NCI-H2029 (cell line): ENCODE data around the gene FLCN.

Experiments
- DNase-seq: peaks from one replicate; lab custom pipeline; 2025; lab: John Stamatoyannopoulos, UW

The FLCN gene

DNA sequence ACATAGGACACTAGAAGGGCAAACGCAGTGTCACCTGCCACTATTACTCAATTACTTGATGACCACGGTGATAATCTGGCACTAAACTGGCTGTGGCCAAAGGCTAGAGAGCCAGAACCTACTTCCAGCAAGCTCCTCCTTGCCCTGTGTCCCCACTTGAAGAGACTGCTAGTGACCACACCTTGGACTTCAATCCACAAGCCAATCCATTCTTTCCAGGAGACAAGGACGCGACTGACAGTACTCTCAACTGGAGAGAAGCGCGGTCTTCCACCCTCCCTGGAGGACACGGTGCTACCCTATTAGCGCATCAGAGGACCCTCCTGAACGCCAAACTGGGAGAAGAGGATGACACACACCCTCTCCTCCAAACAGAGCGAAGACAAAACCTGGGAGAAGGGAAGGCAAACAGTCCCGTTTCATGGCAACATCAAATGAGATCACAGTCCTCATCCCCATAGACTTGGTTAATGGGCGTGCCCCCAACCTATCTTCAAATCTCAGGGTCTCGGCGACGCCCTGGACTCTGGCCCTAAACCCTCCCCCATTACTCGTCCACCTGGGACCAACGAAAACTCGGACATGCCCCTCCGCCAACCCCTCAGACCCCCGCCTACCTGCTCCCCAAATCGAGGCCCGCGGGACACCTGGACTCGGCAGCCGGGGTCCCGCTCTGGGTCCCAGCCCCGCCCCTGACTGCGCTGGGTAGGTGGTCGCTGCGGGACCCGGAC, 508 bp downstream of the FLCN start:
- peak; percentile 2 for DNase-seq

DNA sequence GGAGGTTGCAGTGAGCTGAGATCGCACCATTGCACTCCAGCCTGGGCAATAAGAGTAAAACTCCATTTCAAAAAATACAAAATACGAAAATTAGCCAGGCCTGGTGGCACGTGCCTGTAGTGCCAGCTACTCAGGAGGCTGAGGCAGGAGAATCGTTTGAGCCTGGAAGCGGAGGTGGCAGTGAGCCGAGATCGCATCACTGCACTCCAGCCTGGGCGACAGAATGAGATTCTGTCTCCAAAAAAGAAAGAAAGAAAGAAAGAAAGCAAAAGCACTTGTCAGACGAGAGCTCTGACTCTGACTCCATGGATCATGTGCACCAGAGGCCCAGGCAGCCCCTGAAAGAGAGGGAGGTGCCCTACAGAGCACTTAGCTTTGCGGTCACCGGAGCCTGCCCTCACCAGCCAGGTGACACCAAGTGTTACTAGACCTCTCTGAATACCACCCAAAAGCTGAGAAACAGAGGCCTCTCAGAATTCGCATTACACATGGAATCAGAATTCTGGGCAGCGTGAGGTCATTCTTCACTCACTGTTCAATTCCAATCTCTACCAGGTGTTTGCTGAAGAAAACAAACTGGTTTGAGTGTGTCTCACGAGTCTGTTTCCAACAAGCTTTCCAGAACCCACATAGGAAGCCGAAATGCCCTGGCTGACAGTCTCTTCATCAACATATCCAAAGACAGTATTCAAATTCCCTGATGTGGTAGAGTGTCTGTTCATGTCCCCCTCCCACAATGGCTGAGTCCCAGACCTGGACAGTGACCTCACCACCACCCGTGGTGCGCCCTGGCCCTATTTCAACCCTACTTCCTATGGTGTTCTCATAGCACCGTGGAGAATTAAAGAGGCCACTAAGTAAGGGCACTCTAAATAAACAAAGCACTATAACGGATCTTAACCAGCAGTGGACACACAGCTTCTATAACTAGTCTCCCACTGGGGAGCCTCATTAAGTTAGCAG, 1.5 kb downstream of the FLCN start:
- peak; percentile 2 for DNase-seq

DNA sequence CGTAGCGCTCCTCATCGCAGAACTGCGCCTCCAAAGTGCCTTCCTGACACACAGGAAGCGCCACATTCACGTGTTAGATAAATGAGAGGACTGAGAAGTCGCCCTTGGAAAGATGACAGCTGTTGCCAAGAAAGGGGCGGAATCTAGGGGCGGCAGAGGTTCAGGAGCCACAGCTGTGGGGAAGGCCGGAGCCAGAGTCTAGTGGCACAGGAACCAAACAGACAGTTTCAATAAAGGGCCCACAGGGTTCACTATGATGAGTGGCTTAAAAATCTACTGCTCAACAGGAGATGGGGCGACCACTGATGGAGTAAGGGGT, 4.7 kb downstream of the FLCN start:
- DNase-seq, result no peak

DNA sequence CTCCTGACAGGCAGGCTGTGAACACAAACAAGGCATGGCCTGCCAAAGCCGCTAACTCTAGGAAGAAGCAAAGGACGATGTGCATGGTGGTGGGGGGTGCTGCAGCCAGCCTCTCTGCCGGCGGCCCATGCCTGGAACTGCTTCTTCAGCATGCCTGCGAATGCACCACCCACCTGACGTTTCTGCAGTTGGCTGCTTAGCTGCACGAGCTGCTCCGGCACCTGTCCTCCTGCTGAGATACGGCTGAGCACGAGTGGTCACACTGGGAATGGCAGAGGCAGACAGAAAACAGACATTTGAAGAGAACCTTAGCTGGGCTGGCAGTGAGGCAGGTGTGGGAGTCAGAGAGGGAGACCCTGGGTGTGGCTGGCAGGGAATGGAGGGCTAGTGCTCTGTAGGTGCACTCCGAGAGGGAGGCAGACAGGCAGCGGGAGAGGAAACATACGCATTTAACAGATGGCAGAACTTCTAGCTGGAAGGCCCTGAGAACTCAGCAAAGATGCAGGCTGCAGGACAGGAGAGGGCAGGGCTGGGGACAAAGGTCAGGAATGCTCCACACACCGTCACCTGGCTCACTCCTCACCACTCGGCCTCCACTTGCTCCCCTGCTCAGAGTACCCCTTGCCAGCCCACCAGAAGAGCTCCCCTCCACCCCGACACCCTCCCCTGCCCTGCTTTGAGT, 5.2 kb downstream of the FLCN start:
- DNase-seq, result no peak

DNA sequence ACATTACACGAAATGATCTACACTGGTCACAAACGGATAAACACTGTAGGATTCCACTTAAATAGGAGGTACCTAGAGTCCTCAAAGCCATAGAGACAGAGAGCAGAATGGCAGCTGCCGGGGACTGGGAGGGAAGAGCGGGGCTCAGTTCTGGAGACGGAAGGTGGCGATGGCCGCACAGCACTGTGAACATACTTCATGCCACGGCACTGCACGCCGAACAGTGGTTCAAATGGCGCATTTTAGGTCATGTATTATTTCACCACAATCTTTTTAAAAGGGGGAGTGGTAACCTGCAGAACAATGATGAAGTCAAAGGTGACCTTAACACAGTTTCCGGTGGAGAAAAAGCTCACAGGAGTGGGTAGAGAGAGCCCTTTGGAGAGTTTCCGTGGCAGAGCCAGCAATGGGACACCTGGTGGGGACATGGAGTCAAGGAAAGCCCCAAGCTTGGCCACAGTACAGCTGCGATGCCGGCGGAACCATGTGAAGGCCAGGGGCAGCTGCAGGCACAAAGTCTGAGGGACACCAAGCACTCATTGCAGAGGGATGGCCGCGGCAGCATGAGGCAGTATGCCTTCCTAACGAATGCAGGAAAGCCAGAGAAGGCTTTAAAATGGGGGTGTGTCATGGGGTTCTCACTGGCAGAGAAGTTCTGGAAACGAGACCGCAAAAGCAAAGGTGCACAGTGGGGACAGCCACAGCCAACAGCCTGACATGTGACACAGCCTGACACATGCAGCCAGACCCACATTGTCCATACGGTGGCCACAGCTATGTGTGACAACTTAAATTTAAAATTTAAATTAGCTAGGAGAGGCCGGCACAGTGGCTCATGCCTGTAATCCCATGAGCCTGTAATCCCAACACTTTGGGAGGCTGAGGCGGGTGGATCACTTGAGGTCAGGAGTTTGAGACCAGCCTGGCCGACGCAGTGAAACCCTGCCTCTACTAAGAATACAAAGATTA, 7.3 kb downstream of the FLCN start:
- no peak for DNase-seq

DNA sequence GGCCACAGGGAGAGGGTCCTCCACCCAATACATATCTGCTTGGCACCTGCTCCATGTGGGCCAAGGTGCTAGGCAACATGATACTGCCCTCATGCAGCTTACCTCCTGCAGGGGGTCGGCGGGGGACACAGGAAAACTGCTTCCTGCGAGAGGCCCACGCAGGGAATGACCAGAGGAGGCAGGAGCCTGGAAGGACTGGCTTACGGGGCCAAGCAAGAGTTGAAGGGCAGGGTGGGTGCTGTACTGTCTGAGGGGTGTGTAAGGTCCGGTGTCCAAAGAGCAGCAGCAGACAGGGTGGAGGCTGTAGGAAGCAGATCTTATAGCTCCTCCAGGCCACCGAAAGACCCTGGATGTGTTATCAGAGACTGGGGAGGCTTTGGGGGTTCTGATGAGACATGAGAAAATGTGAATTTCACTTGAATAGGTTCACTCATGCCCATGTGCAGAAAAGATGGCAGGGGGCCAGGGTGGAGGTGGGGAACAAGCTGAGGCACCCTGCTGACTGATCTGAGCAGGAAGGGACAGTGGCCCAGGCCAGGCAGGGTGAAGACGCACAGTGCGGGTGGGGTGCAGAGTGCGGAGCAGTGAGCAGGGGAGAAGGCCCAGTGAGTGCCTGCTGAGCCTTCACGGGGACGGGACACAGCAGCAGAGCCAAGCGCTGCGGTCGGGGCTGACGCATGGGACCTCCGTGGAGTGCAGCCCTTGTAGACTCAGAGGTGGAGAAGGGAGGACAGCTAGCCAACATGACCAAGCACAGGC, 8.3 kb downstream of the FLCN start:
- no peak for DNase-seq

DNA sequence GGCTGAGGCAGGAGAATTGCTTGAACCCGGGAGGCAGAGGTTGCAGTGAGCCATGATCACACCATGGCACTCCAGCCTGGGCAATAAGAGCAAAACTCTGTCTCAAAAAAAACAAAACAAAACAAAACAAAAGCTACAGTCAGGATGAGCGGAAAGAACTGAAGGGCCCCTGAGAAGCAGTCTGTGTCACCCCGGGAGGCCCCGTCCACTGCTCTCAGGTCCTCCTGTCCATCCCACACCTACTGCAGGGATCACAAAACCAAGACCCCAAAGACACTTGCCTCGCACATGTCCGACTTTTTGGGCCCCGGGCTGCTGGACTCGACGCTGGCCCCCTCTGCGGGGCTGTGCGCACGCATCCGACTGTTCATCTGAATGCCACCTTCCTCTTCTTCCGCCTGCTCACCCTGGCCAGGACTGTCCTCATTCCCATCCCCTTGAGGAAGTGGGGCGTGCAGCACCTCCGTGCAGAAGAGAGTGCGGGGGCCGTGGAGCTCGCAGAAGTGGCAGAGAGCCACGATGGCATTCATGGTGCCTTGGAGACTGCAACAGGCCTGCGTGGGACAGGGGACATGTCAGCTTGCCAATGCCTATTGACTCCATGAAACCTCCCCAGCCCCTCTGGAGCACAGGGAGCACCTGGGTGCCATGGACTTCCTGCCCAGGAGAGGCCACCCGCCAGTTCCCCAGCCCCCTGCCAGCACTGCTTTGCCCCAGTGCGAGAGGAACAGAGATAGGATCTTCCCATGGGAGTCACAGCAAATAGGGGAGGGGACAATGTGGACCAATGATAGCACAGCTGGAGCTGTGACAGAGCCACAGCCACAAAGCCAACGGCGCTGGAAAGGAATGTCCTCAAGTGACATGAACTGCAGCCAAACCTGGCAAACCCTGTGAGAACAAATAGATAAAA, 9.1 kb downstream of the FLCN start:
- peak; percentile 11 for DNase-seq

DNA sequence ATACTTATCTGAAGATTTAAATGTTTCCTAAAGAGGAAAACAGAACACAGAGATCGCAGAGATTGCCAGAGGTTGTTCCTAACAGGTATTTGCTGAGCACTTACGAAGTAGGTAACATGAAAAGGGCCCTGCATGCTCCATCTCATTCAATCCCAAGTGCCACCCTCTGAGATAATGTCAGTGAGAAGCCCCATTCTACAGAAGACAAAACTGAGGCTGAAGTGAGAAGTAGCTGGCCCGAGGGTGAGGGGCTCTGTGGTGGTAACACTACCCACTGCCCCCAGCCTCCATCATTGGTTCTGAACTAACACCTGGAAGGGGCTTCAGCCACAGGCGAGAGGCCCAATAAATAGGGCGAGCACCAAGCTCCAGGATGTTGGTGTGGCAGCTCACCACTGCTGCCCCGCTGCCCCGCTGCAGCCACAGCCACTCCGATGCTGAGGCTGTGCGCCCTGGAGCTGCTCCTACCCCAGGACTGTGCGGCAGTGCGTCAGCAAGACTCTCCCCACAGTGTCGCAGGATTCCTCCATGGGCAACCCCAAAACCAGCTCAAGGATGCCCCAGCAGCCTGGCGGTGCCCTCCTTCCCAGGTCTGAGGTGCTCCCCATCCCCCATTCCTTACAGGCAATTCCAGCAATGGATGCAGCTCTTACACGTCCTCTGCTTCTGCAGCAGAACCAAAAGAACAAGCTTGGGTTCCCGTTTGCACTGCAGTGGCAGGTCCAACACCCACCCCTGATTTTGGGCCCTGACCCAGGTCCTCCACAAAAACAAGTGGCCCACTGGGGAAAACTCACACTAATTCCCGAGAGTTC, 10.3 kb downstream of the FLCN start:
- no peak for DNase-seq

DNA sequence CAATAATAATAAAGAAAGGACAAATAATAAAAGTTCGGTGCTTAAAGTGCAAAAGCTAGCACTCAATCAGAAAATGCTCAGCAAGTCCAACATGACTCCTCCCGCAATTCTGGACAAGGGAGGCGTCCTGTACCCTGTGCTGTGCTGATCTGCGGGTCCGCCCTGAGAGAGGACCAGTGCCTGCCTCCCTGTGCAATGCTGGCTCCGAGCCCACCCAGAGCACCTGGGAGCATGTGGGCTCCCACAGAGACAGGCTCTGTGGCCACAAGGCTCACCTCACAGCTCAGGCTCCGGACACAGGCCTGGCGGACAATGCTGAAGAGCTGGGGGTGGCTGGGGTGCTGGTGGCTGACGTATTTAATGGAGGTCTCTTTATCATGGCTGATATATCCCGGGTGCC, 11.1 kb downstream of the FLCN start:
- DNase-seq, result no peak

DNA sequence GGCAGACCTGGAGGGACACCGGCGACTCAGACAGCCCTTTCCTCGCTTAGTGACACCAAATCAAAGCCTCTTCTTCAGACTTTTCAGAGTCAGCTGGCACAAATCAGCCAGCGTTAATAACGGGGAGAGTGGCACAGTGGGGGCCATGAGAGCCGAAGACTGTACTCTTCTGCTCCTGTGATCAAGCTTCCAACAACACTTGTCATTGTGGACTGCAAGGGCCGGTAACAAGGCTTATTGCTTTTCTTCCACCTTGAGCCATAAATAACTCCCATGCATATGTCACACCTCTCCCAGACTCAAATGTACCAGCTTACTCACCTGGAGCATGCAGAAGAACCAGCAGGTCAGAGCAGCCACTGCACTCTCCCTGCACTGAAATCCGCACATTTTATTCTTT, 12.8 kb downstream of the FLCN start:
- DNase-seq, result no peak

DNA sequence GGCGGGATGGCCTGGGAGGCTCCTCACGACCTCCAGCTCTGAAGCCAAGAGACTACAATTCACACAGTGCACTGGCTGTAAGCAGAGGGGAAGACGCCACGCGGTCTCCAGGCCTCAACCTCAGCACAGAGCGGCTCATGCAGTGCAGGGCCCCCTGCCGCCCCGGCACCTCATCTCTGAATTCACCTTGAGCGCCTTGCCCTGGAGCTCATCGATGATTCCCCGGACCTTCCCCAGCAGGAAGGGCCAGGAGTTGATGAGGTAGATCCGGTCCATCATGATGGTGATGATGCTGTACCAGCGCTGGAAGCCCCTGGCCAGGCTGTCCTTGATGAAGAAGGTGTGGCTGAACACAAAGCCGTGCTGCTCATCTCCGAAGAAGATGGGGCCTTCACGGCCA, 13.2 kb downstream of the FLCN start:
- DNase-seq, result no peak

DNA sequence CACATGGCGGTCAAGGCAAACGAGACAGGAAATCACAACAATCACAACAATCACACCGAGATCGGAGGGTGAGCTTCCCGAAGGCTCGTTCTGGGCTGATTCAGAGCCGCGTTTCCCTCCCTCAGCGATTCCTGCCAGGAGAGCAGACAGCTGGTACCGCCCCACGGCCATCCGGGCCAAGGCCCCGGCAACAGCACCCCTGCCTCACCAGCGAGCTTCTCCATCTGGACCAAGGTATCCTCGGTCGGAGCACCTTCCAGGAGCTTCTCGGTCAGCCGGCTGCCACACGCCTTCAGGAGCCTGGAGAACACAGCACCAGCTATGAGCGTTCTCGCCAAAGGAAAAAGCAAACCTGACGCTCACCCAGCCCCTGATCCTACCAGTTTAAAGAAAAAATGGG, 15.6 kb downstream of the FLCN start:
- DNase-seq, result no peak

DNA sequence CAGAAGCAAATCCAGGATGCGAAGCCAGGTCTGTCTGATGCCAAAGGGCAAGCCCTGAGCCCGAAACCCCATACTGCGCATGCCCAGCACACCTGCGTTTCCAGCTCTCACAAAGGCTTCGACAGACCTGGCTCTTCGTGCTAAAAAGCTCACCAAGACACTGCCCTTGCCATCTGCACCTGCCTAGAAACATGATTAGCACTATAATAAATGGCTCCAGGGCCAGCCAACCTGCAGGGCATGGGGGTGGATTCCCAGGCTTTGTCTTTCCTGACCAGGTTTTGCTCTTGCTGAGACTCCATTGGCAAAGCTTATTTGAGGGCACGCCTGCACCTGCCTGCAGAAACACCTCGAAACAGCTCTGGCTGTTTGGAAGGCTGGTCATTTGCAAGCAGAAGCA, 16.4 kb downstream of the FLCN start:
- DNase-seq, result no peak

DNA sequence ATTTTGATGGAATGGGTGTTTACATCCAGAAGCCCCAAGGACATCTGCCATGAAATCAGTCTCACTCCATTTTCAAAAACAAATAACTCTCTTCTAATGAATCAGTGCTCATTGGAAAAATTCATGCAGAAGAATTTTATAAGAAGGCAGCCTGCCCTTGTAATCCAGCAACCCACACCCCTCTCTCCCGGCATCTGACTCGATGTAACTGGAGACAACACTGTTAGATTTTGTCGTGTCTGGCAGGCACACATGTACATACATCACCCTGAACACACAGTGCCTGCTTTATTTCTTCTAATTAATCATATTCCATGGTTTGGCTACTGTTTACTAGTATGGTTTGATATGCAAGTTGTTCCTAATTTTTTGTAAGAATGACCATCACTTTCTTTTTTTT, 19.0 kb downstream of the FLCN start:
- no peak for DNase-seq

DNA sequence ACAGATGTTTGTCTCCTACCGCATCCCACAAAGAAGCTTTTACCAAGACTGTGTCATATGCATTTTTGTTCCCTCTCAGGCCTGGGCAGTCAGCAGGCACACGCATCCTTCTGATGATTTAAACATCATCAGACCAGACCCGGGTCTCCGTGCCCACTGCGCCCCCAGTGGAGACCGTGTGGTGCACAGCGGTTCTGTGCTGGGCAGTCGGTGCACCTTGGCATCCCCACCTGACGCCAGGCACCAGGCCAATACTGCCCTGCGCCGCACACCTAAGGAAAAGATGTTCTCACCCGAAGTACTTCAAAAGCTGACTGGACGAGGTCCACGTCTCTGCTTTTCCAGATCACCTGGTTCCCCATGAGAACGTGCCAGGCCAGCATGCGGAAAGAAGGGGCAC, 20.2 kb downstream of the FLCN start:
- DNase-seq, result no peak

DNA sequence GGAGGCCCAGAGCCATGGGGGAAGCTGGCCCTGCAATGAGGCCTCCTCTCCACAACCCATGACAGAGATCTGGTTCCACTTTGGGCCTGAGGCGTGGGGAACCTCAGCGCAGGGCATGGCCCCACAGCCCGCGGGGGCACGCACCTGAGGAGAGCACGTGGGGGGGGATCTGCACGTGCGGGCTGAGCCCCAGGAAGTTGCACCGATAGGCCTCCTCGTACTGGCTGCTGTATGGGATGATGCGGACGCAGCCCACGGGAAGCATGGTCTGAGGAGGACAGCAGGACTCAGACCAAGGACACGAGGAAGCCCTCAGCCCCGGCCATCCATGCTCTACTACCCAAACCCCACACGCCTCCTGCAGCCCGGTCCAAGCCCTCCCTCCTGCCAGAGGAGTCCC, 20.7 kb downstream of the FLCN start:
- no peak for DNase-seq

DNA sequence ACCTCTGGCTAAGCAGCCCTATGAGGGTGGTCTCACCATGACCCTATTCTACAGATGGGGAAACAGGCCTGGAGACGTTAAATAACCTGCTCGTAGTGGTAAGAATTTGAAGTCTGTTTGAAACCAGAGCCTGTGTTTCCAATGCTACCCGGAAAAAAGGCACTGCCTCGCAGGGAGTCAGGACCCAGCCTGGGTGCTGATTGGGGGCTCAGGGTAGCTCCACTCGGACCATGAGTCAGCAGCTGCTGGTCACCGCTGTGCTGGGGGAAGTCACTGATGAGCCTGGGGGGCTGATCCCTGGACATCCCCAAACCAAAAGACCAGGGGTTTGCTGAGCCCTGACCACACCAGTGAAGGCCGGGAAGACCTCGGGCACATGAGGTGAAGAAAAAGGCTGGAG, 21.4 kb downstream of the FLCN start:
- DNase-seq, result no peak

DNA sequence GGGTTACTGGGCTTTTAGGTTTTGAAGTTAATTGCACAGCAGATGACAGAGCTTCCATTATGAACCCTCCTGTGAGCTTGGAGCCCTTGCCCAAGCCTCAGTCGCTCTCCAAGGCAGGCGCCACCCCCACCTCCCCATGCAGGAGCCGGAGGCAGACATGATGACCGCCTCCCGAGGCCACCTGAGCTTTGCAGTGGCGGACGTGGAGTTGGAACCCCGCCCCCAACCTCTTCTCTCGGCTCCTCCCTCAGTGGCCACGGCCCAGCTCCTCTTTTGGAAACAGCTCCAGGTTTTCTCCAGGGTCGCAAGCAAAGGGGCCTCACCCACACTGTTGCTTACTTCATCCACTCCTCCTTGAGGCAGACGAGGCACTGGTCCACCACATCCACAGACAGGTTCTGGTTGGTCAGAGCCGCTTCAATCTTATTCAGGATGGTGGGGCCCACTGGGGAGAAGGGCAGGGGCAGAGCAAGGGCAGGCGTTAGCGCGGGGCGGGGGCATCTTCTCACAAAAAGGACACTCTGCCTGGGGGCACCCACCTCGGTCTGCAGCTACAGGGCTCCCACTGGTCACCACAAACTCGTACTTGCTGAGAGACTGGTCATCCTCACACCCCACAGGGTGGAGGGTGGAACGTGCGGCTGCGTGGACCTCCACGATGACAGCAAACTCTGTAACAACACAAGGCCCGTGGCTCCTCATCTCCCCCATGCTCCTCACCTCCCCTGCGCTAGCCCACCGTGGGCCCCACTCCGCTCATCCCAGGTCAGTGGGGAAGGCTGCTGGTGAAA, 22.1 kb downstream of the FLCN start:
- no peak for DNase-seq
